H1 (cell line): ENCODE measurements around the gene LTO1. TPM values are rescaled to one million over a fixed set of nuclear protein-coding genes. Genes with fewer than 3 reads are reported as not detected.

Experiments used
- CTCF ChIA-PET: fragments of 300-600 bp; sonication (Branson Sonifier 250); formaldehyde crosslinking; loops from one replicate; lab custom pipeline; 2021; ENCODE audit not compliant: partially characterized antibody; lab: Charles Lee
- POLR2A ChIA-PET: fragments of 300-600 bp; sonication (Branson Sonifier 250); formaldehyde crosslinking; loops from one replicate; lab custom pipeline; 2021; ENCODE audit warnings: inconsistent platforms; ENCODE audit not compliant: partially characterized antibody; lab: Charles Lee
- DNase-seq, 2 experiments: peaks; one replicate each; pipeline versions ENCODE4 v3.0.0 to v3.0.0-alpha.2; 2010 to 2022; ENCODE audit warnings: low spot score in 2 of 2, low read depth in 1 of 2, mixed read lengths in 1 of 2
- FAIRE-seq: peaks from 2 replicates; lab custom pipeline; 2011; peaks lifted over from hg19 to GRCh38; lab: Jason Lieb, UNC
- H2AFZ ChIP-seq: 2 replicates; pipeline ENCODE4 v1.8.1; 2012; ENCODE audit warnings: low read length, inconsistent platforms
- H2AK5ac ChIP-seq: 2 replicates; pipeline ENCODE4 v1.6.1; 2013; ENCODE audit warnings: low read depth, low read length
- H2BK120ac ChIP-seq: replicated peaks from 2 replicates; pipeline ENCODE3; 2013; ENCODE audit warnings: low read depth, low read length, inconsistent platforms
- H2BK12ac ChIP-seq: 2 replicates; pipeline ENCODE4 v1.6.1; 2013; ENCODE audit warnings: low read depth, low read length
- H2BK15ac ChIP-seq: 2 replicates; pipeline ENCODE4 v1.6.1; 2013; ENCODE audit warnings: low read length
- H2BK20ac ChIP-seq: 2 replicates; pipeline ENCODE4 v1.6.1; 2013; ENCODE audit warnings: low read length
- H2BK5ac ChIP-seq: 2 replicates; pipeline ENCODE4 v1.6.1; 2013; ENCODE audit warnings: low read depth, low read length
- H3K14ac ChIP-seq: 2 replicates; pipeline ENCODE4 v1.6.1; 2013; ENCODE audit warnings: inconsistent platforms; ENCODE audit not compliant: insufficient read length
- H3K18ac ChIP-seq: 2 replicates; pipeline ENCODE4 v1.6.1; 2013; ENCODE audit warnings: low read length; ENCODE audit errors: extremely low read depth
- H3K23ac ChIP-seq: 2 replicates; pipeline ENCODE4 v1.6.1; 2013; ENCODE audit warnings: inconsistent platforms; ENCODE audit not compliant: insufficient read length
- H3K23me2 ChIP-seq: 2 replicates; pipeline ENCODE4 v1.6.1; 2013; ENCODE audit warnings: low read depth, low read length
- H3K27ac ChIP-seq: 2 replicates; pipeline ENCODE4 v1.6.1; 2011; ENCODE audit warnings: low read depth, low read length, inconsistent platforms
- H3K27me3 ChIP-seq, 4 experiments: replicated peaks in 1 of 4; 1 replicate in 1 of 4; 2 replicates in 3 of 4; pipeline versions ENCODE4 v1.6.1 to v1.8.1; 2011 to 2013; ENCODE audit warnings: low read length in 3 of 4, mild to moderate bottlenecking in 3 of 4, inconsistent platforms in 2 of 4, mixed read lengths in 2 of 4, moderate library complexity in 1 of 4; ENCODE audit not compliant: control insufficient read depth in 3 of 4, insufficient read depth in 3 of 4; ENCODE audit errors: extremely low read depth in 1 of 4
- H3K36me3 ChIP-seq, 4 experiments: 2 replicates each; pipeline versions ENCODE4 v1.6.1 to v1.8.1; 2011 to 2013; ENCODE audit warnings: mild to moderate bottlenecking in 4 of 4, low read length in 3 of 4, moderate library complexity in 2 of 4, control low read depth in 1 of 4, inconsistent platforms in 1 of 4; ENCODE audit not compliant: insufficient read depth in 4 of 4, control insufficient read depth in 2 of 4
- H3K4ac ChIP-seq: replicated peaks from 2 replicates; pipeline ENCODE3; 2013; ENCODE audit warnings: low read length, low read depth, mixed read lengths, inconsistent platforms; ENCODE audit not compliant: insufficient read length
- H3K4me1 ChIP-seq, 4 experiments: replicated peaks in 1 of 4; 1 replicate in 1 of 4; 2 replicates in 3 of 4; pipeline versions ENCODE4 v1.6.1 to v1.8.1; 2011 to 2013; ENCODE audit warnings: low read length in 3 of 4, inconsistent platforms in 2 of 4, mixed read lengths in 1 of 4; ENCODE audit not compliant: insufficient read depth in 4 of 4, control insufficient read depth in 3 of 4
- H3K4me2 ChIP-seq, 2 experiments: 2 replicates each; pipeline versions ENCODE4 v1.6.1 to v1.8.1; 2011 to 2013; ENCODE audit warnings: low read depth in 2 of 2, low read length in 2 of 2, control low read depth in 1 of 2, inconsistent platforms in 1 of 2, mild to moderate bottlenecking in 1 of 2; ENCODE audit not compliant: insufficient read depth in 1 of 2
- H3K4me3 ChIP-seq, 4 experiments: fragments of 200-600, 300-600 bp in 1 of 4; sonication (generic), shearing (Covaris generic), sonication (Bioruptor Twin) in 1 of 4; 2 replicates each; pipeline versions ENCODE4 v1.5.1 to v1.8.1; 2011 to 2016; ENCODE audit warnings: low read length in 4 of 4, low read depth in 3 of 4, control low read depth in 2 of 4, inconsistent platforms in 2 of 4, mild to moderate bottlenecking in 2 of 4, mixed read lengths in 1 of 4, moderate library complexity in 1 of 4; ENCODE audit not compliant: insufficient read depth in 2 of 4; ENCODE audit errors: extremely low read depth in 1 of 4
- H3K56ac ChIP-seq: replicated peaks from 2 replicates; pipeline ENCODE3; 2013; ENCODE audit warnings: low read depth, mild to moderate bottlenecking, mixed read lengths, low read length, inconsistent platforms; ENCODE audit not compliant: insufficient read length
- H3K79me1 ChIP-seq: 2 replicates; pipeline ENCODE4 v1.6.1; 2013; ENCODE audit warnings: low read depth, low read length, control low read depth
- H3K79me2 ChIP-seq, 2 experiments: 2 replicates each; pipeline versions ENCODE4 v1.6.1 to v1.8.1; 2012 to 2013; ENCODE audit warnings: low read length in 2 of 2, mild to moderate bottlenecking in 2 of 2, inconsistent platforms in 1 of 2; ENCODE audit not compliant: insufficient read depth in 2 of 2, control insufficient read depth in 1 of 2
- H3K9ac ChIP-seq, 4 experiments: replicated peaks in 1 of 4; 1 replicate in 1 of 4; 2 replicates in 3 of 4; pipeline versions ENCODE4 v1.6.1 to v1.8.1; 2011 to 2013; ENCODE audit warnings: low read depth in 3 of 4, low read length in 3 of 4, control low read depth in 2 of 4, mild to moderate bottlenecking in 2 of 4, moderate library complexity in 2 of 4, inconsistent platforms in 1 of 4; ENCODE audit errors: extremely low read depth in 1 of 4
- H3K9me3 ChIP-seq, 2 experiments: 2 replicates each; pipeline versions ENCODE4 v1.6.1 to v1.8.1; 2012 to 2013; ENCODE audit warnings: mild to moderate bottlenecking in 2 of 2, moderate library complexity in 2 of 2, control low read depth in 1 of 2, inconsistent platforms in 1 of 2, low read depth in 1 of 2, low read length in 1 of 2, mixed read lengths in 1 of 2; ENCODE audit not compliant: insufficient read depth in 2 of 2
- H4K20me1 ChIP-seq, 2 experiments: replicated peaks in 1 of 2; 2 replicates each; pipeline versions ENCODE3 to v1.8.1; 2011 to 2013; ENCODE audit warnings: inconsistent platforms in 2 of 2, low read length in 2 of 2, mild to moderate bottlenecking in 1 of 2; ENCODE audit not compliant: insufficient read depth in 2 of 2, control insufficient read depth in 1 of 2
- H4K5ac ChIP-seq: 2 replicates; pipeline ENCODE4 v1.6.1; 2013; ENCODE audit warnings: low read length, low read depth, mixed read lengths, inconsistent platforms; ENCODE audit not compliant: insufficient read length
- H4K8ac ChIP-seq: 2 replicates; pipeline ENCODE4 v1.8.0; 2013; ENCODE audit warnings: mild to moderate bottlenecking, moderate library complexity, low read length, inconsistent platforms; ENCODE audit not compliant: insufficient read depth; ENCODE audit errors: extremely low read depth
- H4K91ac ChIP-seq: replicated peaks from 2 replicates; pipeline ENCODE3; 2013; ENCODE audit warnings: low read length, mixed read lengths, inconsistent platforms; ENCODE audit not compliant: insufficient read length
- WGBS, 2 experiments: shearing (Covaris generic) in 1 of 2; methylation state at CpG; one replicate each; pipeline versions ENCODE4 v1.1.6 to v1.1.7; 2013 to 2015; ENCODE audit warnings: low lambda C conversion rate in 2 of 2, mixed read lengths in 2 of 2, inconsistent platforms in 1 of 2, low coverage in 1 of 2, missing lambda C conversion rate in 1 of 2; ENCODE audit not compliant: insufficient replicate concordance in 2 of 2, insufficient coverage in 1 of 2, insufficient read length in 1 of 2; ENCODE audit errors: extremely low coverage in 1 of 2, missing lambda C conversion rate in 1 of 2; 5-methylcytosine and 5-hydroxymethylcytosine counted together
- polyA plus RNA-seq, 7 experiments: library from polyadenylated mRNA; depleted of rRNA in 3 of 7; stranded (reverse) in 5 of 7; unstranded in 2 of 7; fragments of >200 nt in 5 of 7; fragments of 200-250 nt in 2 of 7; gene quantifications; 1 replicate in 5 of 7; 2 replicates in 1 of 7; 4 replicates in 1 of 7; pipeline versions ENCODE4 v1.2.1 to v1.2.3, GENCODE V29; 2011 to 2013; ENCODE audit warnings: missing spikeins in 2 of 7, mixed read lengths in 2 of 7
- total RNA-seq: library from RNA; stranded (reverse); fragmentation: NEBNext Ultra II Directional; extraction: Animal tissue kit (Norgen Biotek cat#: 25700); gene quantifications from 2 replicates; pipeline ENCODE4 v1.2.1, GENCODE V29; 2021

Gene LTO1
- total and polyA plus RNA-seq, 2 of the 8 experiments (the other 6 are each of a cell fraction or from before 2014, with no cell fraction given), result 15.4 to 21.3 TPM

DNA sequence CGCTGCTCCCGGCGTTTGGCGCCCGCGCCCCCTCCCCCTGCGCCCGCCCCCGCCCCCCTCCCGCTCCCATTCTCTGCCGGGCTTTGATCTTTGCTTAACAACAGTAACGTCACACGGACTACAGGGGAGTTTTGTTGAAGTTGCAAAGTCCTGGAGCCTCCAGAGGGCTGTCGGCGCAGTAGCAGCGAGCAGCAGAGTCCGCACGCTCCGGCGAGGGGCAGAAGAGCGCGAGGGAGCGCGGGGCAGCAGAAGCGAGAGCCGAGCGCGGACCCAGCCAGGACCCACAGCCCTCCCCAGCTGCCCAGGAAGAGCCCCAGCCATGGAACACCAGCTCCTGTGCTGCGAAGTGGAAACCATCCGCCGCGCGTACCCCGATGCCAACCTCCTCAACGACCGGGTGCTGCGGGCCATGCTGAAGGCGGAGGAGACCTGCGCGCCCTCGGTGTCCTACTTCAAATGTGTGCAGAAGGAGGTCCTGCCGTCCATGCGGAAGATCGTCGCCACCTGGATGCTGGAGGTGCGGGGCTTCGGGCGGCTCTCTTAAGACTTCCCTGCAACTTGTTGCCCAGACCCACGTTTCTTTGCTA is 34.1 kb downstream of the LTO1 start, which contains the start of gene CCND1:
Gene CCND1, plus strand, starts transcription at position 162 of the 587 bp plus-strand sequence. Its CDS starts 158 bp downstream, at position 320.
- H3K4me3 ChIP-seq, result peak within 1 kb of the TSS; percentile 90 to 97 (median 95)
- peak within 1 kb of the TSS; percentile 71; the same call in 1 of the 2 replicates for H3K27ac ChIP-seq
- CTCF ChIA-PET, result interaction anchor here (0.9 to 5.5 kb wide), 3 partner anchors 154 to 348 kb away, joined by 3 to 31 read pairs (median 4); partner anchors contain the start of gene MYEOV
- H4K5ac ChIP-seq, result peak within 1 kb of the TSS; percentile 81
- 3% methylated on average over 37 of the region's 49 CpGs; no CpG with 5 or more reads in 1 of the 2 experiments for WGBS, 2 experiments
- peak within 1 kb of the TSS; percentile 97 for H3K18ac ChIP-seq
- H4K91ac ChIP-seq, result peak within 1 kb of the TSS; percentile 98
- peaks cover 13 to 23% (median 18%) of the 10 kb centered on the region in 4 experiments; a peak in 4 of 8 replicates for H3K36me3 ChIP-seq
- no peaks in the 10 kb centered on the region for H3K9me3 ChIP-seq
- peaks cover 10 to 18% of the 10 kb centered on the region in 2 experiments for H4K20me1 ChIP-seq
- FAIRE-seq (peak; percentile 45), DNase-seq (peak in 1 of 2 experiments; percentile 83)
- H3K79me1 ChIP-seq, result peaks cover 6% of the 10 kb centered on the region; the same call in 1 of the 2 replicates
- peak within 1 kb of the TSS; percentile 92 for H2BK15ac ChIP-seq
- POLR2A ChIA-PET, result interaction anchor here (0.9 to 13.2 kb wide), 3 partner anchors 17 to 348 kb away, joined by 3 to 197 read pairs (median 12); no protein-coding TSS in a partner anchor
- H3K23ac ChIP-seq, result no peak within 1 kb of the TSS
- peak within 1 kb of the TSS; percentile 95 for H4K8ac ChIP-seq
- peak within 1 kb of the TSS; percentile 84; the same call in 1 of the 2 replicates for H2AK5ac ChIP-seq
- H2BK12ac ChIP-seq, result peak within 1 kb of the TSS; percentile 84
- H2BK5ac ChIP-seq, result peak within 1 kb of the TSS; percentile 95; the same call in 1 of the 2 replicates
- H3K79me2 ChIP-seq, result peaks cover 0 to 34% of the 10 kb centered on the region in 2 experiments; a peak in 2 of 4 replicates
- H3K27me3 ChIP-seq, result peaks cover 0 to 23% (median 14%) of the 10 kb centered on the region in 4 experiments; a peak in 5 of 7 replicates
- peak within 1 kb of the TSS; percentile 99 for H3K4ac ChIP-seq
- H3K4me1 ChIP-seq, result peaks cover under 1 to 21% (median 12%) of the 10 kb centered on the region in 4 experiments
- H3K14ac ChIP-seq, result no peak within 1 kb of the TSS
- H2AFZ ChIP-seq, result no peak within 1 kb of the TSS
- H2BK20ac ChIP-seq, result no peak within 1 kb of the TSS
- peaks cover 31% of the 10 kb centered on the region for H3K23me2 ChIP-seq
- H2BK120ac ChIP-seq, result peak within 1 kb of the TSS; percentile 88
- H3K4me2 ChIP-seq, result peak within 1 kb of the TSS; percentile 92
- peak within 1 kb of the TSS; percentile 95 for H3K56ac ChIP-seq
- H3K9ac ChIP-seq, result peak within 1 kb of the TSS; percentile 88 to 93 (median 88)
